Stimulated activated CD4-positive, alpha-beta T cell treated with anti-CD3 and anti-CD28 coated beads, Interleukin-15, amount 100 ng/mL, for 24 hours (primary cell): ENCODE data around the gene EYA2.
"Not testable (repeated sequence)": the region's sequence is repeated elsewhere in the genome, so short reads cannot be mapped to it uniquely, and the experiment has no call there.

ENCODE experiments used
- DNase-seq: peaks from one replicate; pipeline ENCODE4 v3.0.0-alpha.2; 2020

EYA2 gene, protein sequence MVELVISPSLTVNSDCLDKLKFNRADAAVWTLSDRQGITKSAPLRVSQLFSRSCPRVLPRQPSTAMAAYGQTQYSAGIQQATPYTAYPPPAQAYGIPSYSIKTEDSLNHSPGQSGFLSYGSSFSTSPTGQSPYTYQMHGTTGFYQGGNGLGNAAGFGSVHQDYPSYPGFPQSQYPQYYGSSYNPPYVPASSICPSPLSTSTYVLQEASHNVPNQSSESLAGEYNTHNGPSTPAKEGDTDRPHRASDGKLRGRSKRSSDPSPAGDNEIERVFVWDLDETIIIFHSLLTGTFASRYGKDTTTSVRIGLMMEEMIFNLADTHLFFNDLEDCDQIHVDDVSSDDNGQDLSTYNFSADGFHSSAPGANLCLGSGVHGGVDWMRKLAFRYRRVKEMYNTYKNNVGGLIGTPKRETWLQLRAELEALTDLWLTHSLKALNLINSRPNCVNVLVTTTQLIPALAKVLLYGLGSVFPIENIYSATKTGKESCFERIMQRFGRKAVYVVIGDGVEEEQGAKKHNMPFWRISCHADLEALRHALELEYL

DNA sequence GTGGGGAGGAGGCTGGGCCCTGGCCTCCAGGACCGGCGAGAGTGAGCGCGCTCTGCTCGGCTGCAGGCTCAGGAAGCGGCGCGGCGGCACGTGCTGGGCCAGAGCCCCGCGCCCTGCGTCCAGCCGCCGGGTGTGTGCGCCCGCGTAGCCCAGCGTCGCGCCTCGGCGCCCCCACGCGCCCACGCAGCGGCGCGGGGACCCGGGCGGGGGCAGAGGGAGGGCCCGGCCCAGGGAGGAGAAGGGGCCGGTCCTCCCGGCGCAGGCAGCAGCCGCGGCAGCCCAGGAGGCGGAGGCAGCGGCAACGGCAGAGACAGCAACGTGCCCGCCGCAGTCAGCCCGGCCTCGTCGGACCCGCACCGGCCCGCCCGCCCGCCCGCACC is at the start of gene EYA2:
Gene EYA2, plus strand, starts transcription at position 265 of the 380 bp plus-strand sequence. CDS start 95,168 bp downstream, outside the sequence.
- DNase-seq = peak; percentile 2

DNA sequence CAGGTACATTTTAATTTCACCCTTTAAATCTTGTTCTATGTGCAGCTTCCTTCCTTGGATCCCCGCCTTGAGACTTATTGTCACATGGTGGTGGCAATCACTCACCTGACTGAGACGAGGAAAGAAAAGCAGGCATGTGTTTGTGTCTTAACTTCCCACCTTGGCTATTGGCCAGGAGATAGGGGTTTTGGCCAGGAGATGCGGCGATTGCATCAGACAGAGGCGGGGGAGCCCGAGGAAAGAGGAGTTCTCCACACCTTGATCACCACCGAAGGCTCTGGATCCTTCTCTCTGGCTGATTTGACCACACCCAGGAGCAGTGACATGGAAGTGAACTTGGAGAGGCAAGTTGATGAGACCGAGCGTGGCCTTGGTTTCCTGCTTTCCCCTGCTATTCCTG is 49.7 kb upstream of the EYA2 start:
- no peak for DNase-seq

DNA sequence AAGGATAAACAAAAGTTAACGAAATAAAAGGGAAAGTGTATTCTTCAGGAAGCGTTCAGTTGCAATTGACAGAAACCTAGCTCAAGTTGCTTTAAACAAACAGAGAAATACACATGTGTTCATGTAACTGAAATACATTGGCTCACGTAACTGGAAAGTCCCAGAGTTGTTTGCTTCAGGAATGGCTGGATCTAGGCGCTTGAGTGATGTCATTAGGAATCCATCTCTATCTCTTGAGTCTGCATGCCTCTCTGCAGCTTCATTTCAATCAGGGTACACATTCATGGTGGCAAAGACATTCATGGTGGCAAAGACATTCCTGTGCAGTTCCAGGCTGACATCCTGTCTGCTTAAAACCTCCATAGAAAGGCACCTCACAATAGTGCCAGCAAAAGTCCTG is 45.4 kb upstream of the EYA2 start:
- DNase-seq = no peak

DNA sequence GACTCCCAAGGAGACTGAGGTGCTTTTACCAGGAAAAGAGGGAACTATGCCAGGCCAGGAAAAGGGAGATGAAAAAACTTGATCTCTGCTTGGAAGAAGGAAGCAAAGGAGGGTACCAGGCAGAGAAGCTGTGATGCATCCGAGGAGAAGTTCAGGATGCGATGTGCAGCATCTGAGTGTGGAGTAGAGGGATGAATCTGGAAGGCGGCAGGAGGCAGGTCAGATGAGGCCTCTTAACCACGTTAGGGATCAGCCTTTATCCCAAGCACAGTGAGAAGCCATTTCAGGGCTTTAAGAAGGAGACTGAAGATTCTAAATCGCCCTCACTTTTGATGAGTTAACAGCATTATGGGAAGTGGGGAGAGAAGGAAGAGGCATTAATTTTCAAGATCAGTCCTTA is 44.9 kb upstream of the EYA2 start:
- no peak for DNase-seq

DNA sequence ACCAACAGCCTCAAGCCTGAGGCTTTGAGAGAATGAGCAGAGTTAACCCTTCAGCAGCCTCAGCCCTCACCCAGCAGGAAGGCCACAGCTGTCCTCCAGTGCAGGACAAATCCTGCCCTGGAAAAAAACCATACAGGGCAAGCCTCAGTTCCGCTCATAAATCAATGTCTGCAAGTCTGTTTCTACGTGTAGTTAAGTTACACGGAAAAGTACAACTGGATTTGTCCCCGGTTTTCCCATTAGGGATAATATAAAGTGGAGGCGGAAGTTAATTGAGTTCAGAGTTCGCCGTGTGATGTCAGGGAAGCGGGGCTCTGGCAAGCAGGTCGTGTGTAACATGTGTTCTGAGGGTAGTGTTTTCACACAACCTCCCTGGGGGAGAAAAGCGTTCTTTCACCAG is 44.2 kb upstream of the EYA2 start:
- DNase-seq = no peak

DNA sequence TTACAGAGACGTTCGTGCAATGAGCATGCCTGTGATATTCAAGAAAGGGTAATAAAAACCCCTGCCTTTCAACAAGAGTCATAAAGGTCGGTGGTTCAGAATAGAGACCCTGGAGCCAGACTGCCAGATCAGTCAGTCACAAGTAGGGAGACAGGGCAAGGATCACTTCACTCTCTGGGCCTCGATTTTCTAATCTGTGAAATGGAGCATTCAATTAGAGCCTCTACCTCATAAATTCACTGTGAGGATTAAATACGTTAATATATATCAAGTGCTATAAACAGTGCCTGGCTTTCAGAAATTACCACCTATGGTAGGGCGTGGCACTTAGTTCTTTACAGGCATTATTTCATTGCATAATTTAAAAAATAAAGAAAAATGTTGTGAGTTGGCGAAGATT is 43.7 kb upstream of the EYA2 start:
- no peak for DNase-seq

DNA sequence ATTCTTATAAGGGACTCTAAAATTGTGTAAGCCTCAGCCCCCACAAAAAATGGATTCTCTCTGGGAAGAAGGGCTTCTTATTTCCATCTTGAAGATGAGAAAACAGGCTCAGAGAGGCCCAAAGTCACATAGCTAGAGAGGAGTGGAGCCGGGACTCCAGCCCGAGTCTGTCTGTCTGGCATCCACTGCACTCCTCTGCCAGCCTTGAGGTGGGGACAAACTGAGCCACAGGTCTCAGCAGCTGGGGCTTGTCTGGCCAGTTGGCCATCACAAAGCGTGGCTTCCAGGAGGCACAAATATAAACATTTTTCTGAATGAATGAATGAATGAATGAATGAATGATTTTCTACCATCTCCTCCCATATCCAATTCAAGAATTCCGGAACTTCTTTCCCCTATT is 42.9 kb upstream of the EYA2 start:
- DNase-seq = no peak

DNA sequence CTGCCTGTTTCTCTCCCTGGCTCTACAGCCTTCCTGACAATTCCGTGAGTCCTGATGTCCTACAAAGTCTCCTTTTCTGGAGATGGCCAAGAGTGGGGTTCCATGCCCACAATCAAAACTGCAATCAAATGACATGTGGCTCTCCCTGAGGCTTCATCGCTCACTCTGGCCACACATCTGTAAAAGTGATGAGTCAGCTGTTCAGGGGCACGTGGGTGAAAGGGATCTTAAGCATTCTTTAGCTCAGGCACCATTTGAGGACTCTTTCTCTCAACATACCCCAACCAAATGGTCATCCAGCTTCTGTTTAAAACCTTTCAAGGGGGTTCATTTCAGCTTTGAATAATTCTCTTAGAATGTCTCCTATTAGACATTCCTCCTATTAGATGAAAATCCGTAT is 42.3 kb upstream of the EYA2 start:
- DNase-seq = no peak

DNA sequence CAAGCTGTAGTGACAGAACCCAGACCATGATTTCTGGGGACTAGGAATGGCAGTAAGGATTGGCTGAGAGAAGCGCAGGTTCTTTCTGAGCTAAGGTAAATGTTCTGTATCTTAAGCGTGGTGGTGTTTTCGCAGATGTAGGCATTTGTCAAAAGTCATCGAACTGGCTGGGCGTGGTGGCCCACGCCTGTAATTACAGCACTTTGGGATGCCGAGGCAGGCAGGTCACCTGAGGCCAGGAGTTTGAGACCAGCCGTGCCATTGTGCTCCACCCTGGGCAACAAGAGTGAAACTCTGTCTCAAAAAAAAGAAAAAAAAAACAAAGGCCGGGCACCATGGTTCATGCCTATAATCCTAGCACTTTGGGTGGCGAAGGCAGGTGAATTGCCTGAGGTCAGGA is 40.7 kb upstream of the EYA2 start:
- DNase-seq = no peak

DNA sequence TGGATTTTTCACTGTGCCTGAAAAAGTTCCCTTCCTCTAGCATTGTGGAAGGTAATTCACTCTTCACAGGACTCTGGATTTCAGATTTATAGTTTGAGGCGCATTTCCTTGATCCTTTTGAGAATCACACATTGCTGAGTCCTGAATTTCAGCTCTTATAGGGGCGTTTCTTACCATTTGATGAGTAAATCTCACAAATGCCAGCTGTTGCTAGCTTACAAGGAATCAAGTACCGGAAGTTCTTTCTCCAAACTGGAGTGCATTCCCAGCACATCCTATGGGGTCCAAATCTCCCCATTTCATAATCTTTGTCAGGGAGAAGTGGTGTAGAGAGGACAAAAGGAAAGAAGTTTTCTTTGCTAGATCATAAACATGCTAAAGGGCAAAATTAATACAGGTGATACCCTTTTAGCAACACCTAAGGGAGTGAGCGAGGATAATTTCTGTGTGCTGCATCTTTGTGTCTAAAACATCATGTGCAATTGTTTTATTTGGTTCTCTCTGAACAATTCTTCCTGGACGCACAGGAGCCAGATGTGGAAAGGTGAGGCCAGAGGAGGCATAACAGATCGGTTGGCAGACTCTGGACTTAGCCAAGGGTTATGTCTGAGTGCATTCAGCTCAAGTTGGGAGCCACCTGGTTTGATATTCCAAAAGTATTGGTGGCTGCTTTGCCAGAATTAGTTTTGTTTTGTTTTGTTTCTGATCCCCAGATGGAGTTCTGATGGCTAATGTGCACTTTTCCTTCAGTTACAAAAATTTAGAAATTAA is 37.4 kb upstream of the EYA2 start:
- DNase-seq = no peak

DNA sequence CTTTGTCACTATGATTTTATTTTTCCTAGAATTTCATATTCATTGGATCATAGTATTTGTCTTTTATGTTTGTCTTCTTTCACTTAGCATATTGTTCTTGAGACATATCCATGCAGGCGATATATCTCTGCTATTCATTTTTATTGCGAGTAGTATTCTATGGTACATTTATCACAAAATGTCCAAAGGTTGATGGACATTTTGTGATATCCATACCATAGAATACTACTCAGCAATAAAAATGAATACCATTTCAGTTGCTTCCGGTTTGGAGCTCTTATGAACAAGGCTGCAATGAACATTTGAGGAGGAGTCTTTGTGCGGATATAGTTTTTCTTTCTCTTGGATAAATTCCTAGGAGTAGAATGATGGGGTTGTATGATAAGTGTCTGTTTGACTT is 28.8 kb upstream of the EYA2 start:
- no peak for DNase-seq

DNA sequence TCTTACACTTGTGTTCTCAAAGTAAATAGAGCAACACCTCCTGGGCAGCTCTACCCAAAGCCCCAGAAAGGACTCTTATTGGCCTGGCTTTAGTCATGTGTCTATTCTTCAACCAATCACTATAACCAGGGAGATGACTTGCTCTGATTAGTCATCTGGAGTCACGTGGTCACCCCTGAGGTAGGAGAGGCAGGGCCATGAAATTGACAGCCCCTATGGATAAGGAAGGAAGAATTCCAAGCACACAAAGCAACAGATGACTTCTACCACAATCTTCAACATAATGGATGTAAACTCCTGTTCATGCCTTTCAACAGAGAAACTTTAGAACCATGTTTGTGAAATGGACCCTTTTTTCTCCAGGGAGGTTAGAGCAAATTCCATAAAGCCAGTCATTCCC is 24.6 kb upstream of the EYA2 start:
- no peak for DNase-seq

DNA sequence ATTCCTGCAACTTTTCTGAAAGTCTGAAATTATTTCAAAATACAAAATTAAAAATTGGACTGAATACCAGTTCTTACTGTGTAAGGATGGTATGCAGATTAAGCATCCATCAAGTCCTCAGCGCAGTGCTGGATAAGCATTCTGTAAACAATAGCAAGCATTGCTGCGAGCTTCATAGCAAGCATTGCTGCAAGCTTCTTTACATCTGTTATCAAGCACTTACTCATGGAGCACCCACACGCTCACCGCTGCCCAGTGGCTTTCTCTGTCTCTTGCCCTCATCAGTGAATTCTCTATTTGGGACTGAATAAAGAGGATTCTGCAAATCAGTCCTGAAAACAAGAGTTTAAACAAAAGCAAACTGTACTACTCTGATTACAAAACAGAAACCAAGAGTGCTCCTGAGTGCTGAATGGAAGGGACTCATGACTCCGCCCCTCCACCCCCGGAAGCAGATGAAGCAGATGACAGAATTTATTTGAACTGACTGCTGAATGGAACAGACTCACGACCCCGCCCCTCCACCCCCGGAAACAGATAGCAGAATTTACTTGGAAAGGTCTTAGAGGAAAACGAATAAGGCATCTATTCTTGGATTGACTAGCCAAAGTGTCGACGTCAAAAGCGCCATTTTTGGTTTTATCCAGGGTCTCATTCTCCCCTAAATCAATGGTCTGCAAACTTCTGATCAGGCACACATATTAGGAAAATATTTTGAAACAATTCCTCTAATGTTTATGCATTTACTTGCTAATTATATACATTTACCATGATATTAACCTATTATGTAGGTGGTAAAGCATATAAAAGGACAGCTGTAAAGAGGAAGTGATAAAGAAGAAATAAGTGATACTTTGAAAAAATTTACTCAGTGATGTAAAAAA is 22.1 kb upstream of the EYA2 start:
- DNase-seq = peak; percentile 3

DNA sequence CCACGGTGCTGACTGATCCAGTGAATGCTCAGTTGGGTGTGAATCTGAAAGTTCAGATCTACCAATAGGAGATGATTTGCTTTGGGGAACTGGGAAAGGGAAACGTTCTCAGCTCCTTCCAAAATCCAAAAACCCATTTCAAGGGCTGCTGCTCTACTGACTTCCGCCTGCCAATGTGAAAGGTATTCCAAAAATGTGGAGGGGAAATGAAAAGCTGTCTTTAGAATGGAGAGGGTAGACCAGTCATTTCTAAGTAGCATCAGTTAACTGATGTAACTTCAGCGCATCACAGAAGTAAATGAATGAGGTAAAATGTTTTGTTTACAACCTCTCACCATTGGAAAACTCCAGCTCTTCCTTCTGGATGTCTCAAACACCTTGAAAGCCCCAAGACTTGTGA is 19.6 kb upstream of the EYA2 start:
- DNase-seq = no peak

DNA sequence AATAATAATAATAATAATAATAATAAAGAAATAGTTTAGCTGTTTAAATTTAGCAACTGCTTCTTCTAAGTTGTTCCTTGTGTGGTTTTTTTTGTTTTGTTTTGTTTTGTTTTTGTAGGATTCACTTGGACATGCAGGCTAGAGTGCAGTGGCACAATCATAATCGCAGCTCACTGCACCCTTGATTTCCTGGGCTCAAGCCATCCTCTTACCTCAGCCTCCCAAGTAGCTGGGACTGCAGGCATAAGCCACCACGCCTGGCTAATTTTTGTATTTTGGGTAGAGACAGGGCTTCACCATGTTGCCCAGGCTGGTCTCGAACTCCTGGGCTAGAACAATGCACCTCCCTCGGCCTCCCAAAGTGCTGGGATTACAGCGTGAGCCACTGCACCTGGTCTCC is 15.3 kb upstream of the EYA2 start:
- no peak for DNase-seq

DNA sequence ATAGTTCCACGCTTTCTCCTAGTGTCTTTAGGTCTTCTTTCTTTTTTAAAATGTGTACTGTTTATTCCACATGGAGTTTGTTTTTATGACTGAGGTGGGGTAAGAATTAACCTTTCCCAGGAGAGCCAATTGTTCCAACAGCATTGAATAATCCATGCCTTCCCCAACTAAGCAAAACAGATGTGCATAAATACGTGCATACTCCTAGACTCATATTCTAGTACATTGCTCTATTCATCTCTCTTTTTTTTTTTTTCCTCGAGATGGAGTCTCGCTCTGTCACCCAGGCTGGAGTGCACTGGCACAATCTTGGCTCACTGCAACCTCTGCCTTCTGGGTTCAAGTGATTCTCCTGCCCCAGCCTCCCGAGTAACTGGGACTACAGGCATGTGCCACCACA is 14.7 kb upstream of the EYA2 start:
- not testable (repeated sequence) for DNase-seq

DNA sequence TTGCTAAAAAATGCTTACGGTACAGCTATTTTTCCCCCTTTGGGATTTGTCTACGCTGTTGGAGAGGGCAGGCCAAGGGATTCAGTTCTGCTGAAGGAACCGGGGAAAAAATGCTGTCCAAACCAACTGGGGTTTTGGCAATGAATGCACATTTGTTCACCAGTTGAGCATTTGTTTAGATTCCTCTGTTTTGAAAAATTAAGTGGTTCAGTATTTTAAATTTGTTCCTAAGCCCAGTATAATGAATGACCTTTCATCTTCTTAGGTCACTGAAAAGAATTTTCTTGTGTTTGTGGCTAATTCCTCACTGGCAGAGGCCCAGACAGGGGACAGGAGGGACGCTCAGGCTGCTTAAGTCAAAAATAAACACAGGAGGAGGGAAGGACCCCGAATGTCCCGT is 10.8 kb upstream of the EYA2 start:
- no peak for DNase-seq

DNA sequence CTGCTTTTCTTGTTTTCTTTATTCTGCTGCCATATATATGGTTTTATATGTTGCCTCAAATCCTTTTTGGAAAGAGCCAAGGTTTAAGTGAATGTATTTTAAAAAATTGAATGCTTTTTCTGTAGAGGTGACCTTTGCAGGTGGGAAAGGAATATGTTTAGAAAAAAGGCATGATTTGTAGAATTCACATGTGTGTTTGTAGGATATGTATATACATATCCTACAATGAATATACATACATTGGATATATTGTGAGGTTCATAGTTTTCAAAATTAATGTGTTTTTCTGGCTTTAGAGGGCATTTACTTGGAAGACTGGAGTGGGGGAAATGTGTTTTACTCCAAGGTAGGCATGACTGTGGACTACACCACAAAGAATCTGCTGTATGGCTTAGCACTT is 4.0 kb upstream of the EYA2 start:
- no peak for DNase-seq

DNA sequence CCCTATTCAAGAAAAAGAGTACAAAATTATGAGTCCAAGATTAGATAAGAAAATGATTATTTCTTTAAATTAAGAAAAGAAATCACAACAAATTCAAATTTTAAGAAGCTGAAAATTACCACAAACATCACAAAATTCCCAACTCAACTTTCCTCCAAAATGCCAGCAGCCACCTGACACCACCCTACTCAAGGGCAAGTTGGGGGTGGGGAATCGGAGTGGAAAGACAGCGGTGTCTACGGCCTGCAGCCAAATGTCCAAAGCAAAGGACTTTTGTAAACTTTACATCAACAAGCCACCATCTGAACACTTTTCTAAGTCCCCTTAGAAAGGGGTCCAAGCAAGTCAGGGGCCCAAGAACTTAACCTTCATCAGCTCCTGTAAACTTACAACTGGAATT is 1.6 kb upstream of the EYA2 start:
- no peak for DNase-seq

DNA sequence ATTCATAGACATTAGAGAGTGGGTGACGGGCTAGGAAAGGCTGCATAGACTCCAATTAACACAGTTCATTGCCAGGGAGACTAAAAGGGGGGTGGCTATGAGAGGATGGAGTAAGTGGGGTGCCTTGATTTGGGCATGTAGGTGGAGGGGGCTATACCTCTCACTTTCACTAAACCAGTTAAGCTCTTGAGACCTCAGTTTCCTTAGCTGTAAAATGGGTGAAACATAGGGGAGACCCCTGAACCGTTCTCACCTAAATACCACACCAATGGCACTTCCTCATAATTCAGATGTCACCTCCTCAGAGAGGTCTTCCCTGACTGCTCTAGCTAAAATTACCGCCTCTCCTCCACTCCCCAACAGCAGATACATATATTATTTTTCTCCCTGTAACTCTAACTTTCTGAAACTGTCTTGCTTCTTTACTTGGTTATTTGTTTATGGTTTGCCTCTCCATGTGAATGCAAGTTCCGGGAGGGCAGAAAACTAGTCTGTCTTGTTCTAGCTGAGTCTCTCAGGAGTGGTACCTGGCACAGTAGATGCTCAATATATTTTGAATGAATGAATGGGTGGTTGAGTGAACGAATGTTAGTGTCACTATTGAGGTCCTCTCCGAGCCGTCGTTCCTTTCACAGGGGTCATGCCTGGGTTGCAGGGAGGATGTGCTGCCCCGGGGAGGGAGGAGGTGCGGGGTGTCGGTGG is 615 bp upstream of the EYA2 start:
- DNase-seq = no peak

DNA sequence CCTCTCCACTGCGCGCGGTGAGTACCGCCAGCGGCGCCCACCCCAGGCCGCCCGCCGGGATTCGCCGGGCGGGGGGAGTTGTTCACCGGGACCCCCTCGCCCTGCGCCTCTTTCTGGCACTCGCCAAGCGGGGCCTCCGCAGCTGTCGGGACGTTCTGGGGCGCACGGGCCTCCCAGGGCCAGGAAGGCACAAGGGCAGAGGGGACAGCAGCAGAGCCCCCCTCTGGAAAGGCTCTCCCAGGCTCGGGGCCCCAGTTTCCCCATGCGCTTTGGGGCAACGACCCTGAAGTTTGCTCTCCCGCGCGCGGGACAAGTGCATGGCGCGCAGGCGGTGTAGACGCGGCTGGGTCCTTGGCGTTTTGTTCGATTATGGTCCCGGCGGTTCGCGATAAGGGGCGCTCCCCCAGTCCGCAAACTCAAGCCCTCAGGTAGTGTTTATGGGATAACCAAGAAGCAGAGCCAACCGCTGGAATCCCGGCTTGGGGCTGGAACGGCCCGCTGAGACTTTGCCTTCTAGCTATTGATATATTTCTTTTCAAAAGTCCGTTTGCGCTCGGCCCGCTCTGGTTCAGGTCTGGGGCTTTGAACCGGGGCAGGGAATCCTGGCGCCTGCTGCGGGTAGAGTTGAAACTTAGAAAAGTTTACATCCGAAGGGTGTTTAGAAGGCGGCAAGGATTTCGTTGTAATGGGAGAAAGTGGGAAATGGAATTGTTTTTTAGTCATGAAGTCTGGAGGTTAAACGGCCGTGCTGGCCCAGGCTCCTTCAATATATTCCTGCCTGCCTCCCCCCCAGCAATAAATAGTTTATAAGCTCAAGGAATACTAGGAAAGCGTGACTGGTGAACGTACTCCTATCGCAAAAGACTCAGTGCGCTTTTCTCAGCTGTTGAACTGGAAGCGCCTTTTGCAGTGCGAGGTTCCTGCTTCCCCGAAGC is 595 bp downstream of the EYA2 start:
- no peak for DNase-seq

DNA sequence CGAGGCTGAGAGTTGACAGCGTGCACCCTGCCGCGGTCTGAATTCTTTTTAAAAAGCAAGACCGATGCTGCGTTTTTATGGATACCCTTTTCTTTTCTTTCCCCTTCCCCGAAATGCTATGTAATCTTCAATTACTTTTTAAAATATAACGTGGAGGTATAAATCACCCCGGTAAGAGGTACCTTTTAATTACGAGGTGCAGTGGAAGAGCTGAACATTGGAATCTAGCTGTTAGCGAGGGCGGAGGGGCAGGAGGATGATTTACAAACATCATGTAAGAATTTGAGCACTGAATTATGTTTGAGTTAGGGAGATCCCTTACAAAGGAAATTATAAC is 1.2 kb downstream of the EYA2 start:
- DNase-seq = no peak
